H9 (cell line): ENCODE data around the gene F13A1. TPM values are rescaled to one million over a fixed set of nuclear protein-coding genes. Genes with fewer than 3 reads are reported as not detected.

Experiments
- DNase-seq: peaks from one replicate; pipeline ENCODE4 v3.0.0-alpha.2; 2017
- H2AFZ ChIP-seq: one replicate; pipeline ENCODE4 v1.6.1; 2013; ENCODE audit warnings: mild to moderate bottlenecking, low read length, control low read depth, moderate library complexity
- H2AK5ac ChIP-seq: 2 replicates; pipeline ENCODE4 v1.6.1; 2013; ENCODE audit warnings: low read length, control low read depth, mixed read lengths; ENCODE audit not compliant: insufficient read length
- H2BK120ac ChIP-seq: one replicate; pipeline ENCODE4 v1.6.1; 2013; ENCODE audit warnings: low read depth, mild to moderate bottlenecking, low read length, control low read depth, inconsistent platforms; ENCODE audit not compliant: poor library complexity, severe bottlenecking
- H2BK12ac ChIP-seq: 2 replicates; pipeline ENCODE4 v1.6.1; 2013; ENCODE audit warnings: low read length, control low read depth, mixed read lengths, low read depth; ENCODE audit not compliant: insufficient read length
- H2BK15ac ChIP-seq: 2 replicates; pipeline ENCODE4 v1.6.1; 2013; ENCODE audit warnings: low read depth, low read length, control low read depth
- H2BK20ac ChIP-seq: one replicate; pipeline ENCODE4 v1.6.1; 2013; ENCODE audit warnings: low read depth, mild to moderate bottlenecking, low read length, control low read depth, inconsistent platforms; ENCODE audit not compliant: poor library complexity, severe bottlenecking
- H2BK5ac ChIP-seq: 2 replicates; pipeline ENCODE4 v1.6.1; 2013; ENCODE audit warnings: low read length, control low read depth, mixed read lengths; ENCODE audit not compliant: insufficient read length
- H3K14ac ChIP-seq: 2 replicates; pipeline ENCODE4 v1.6.1; 2013; ENCODE audit warnings: low read length, control low read depth; ENCODE audit not compliant: insufficient read depth
- H3K18ac ChIP-seq: 2 replicates; pipeline ENCODE4 v1.6.1; 2013; ENCODE audit warnings: low read depth, mild to moderate bottlenecking, mixed read lengths, low read length, control low read depth; ENCODE audit not compliant: insufficient read length
- H3K23ac ChIP-seq: 2 replicates; pipeline ENCODE4 v1.6.1; 2013; ENCODE audit warnings: low read length, control low read depth, mixed read lengths, low read depth; ENCODE audit not compliant: insufficient read length
- H3K23me2 ChIP-seq: 2 replicates; pipeline ENCODE4 v1.6.1; 2013; ENCODE audit warnings: low read depth, mild to moderate bottlenecking, mixed read lengths, low read length, control low read depth; ENCODE audit not compliant: insufficient read length, poor library complexity, severe bottlenecking
- H3K27ac ChIP-seq: 2 replicates; pipeline ENCODE4 v1.5.1; 2013; ENCODE audit warnings: low read length, control low read depth, mixed read lengths, low read depth; ENCODE audit not compliant: insufficient read length
- H3K27me3 ChIP-seq: 2 replicates; pipeline ENCODE4 v1.6.1; 2013; ENCODE audit warnings: low read length, control low read depth, inconsistent platforms; ENCODE audit not compliant: insufficient read depth
- H3K4ac ChIP-seq: 2 replicates; pipeline ENCODE4 v1.6.1; 2013; ENCODE audit warnings: low read depth, mild to moderate bottlenecking, control low read depth, inconsistent platforms, low read length, moderate library complexity
- H3K4me1 ChIP-seq: 2 replicates; pipeline ENCODE4 v1.6.1; 2013; ENCODE audit warnings: low read length, control low read depth, inconsistent platforms; ENCODE audit not compliant: insufficient read depth
- H3K4me2 ChIP-seq: 2 replicates; pipeline ENCODE4 v1.6.1; 2013; ENCODE audit warnings: low read length, control low read depth, mixed read lengths; ENCODE audit not compliant: insufficient read length, insufficient read depth
- H3K56ac ChIP-seq: 2 replicates; pipeline ENCODE4 v1.6.1; 2013; ENCODE audit warnings: low read depth, mild to moderate bottlenecking, mixed read lengths, low read length, control low read depth; ENCODE audit not compliant: insufficient read length
- H3K79me1 ChIP-seq: 2 replicates; pipeline ENCODE4 v1.6.1; 2013; ENCODE audit warnings: low read depth, mild to moderate bottlenecking, moderate library complexity, low read length, control low read depth, inconsistent platforms; ENCODE audit not compliant: insufficient read depth, poor library complexity, severe bottlenecking
- H3K79me2 ChIP-seq: 2 replicates; pipeline ENCODE4 v1.6.1; 2013; ENCODE audit warnings: low read length, control low read depth, inconsistent platforms; ENCODE audit not compliant: insufficient read depth
- H3K9ac ChIP-seq: 2 replicates; pipeline ENCODE4 v1.6.1; 2013; ENCODE audit warnings: low read length, control low read depth, mixed read lengths; ENCODE audit not compliant: insufficient read length; ENCODE audit errors: extremely low read depth
- H3K9me3 ChIP-seq: one replicate; pipeline ENCODE4 v1.6.1; 2013; ENCODE audit warnings: low read depth, low read length, inconsistent platforms; ENCODE audit not compliant: control insufficient read depth
- H3T11ph ChIP-seq: one replicate; pipeline ENCODE4 v1.6.1; 2013; ENCODE audit warnings: mild to moderate bottlenecking, low read length, control low read depth, inconsistent platforms
- H4K20me1 ChIP-seq: one replicate; pipeline ENCODE4 v1.6.1; 2013; ENCODE audit not compliant: control insufficient read depth, insufficient read length, insufficient read depth
- H4K5ac ChIP-seq: 2 replicates; pipeline ENCODE4 v1.6.1; 2013; ENCODE audit warnings: low read depth, mild to moderate bottlenecking, mixed read lengths, low read length, control low read depth; ENCODE audit not compliant: insufficient read length
- H4K8ac ChIP-seq: replicated peaks from 2 replicates; pipeline ENCODE4 v1.6.1; 2013; ENCODE audit warnings: low read length, control low read depth, mixed read lengths, low read depth; ENCODE audit not compliant: insufficient read length
- H4K91ac ChIP-seq: 2 replicates; pipeline ENCODE4 v1.6.1; 2013; ENCODE audit warnings: low read depth, mild to moderate bottlenecking, moderate library complexity, mixed read lengths, low read length, control low read depth; ENCODE audit not compliant: insufficient read length
- H3K27ac Mint-ChIP-seq, 3 experiments: 2 replicates in 2 of 3; 3 replicates in 1 of 3; pipeline ENCODE4 v1.8.0; 2020 to 2021; ENCODE audit warnings: mixed read lengths in 3 of 3, mild to moderate bottlenecking in 1 of 3, moderate library complexity in 1 of 3
- H3K27me3 Mint-ChIP-seq: 2 replicates; pipeline ENCODE4 v1.8.0; 2021; ENCODE audit warnings: low read depth, mild to moderate bottlenecking, moderate library complexity, mixed read lengths
- H3K36me3 Mint-ChIP-seq, 3 experiments: 2 replicates in 2 of 3; 3 replicates in 1 of 3; pipeline ENCODE4 v1.8.0; 2020 to 2021; ENCODE audit warnings: low read depth in 3 of 3, mixed read lengths in 3 of 3; ENCODE audit not compliant: insufficient read depth in 1 of 3
- H3K4me1 Mint-ChIP-seq, 2 experiments: 2 replicates each; pipeline ENCODE4 v1.8.0; 2020; ENCODE audit warnings: mixed read lengths in 2 of 2
- H3K4me3 Mint-ChIP-seq, 2 experiments: 2 replicates in 1 of 2; 3 replicates in 1 of 2; pipeline ENCODE4 v1.8.0; 2020 to 2021; ENCODE audit warnings: mild to moderate bottlenecking in 2 of 2, mixed read lengths in 2 of 2, moderate library complexity in 1 of 2
- H3K9me3 Mint-ChIP-seq, 2 experiments: 2 replicates in 1 of 2; 3 replicates in 1 of 2; pipeline ENCODE4 v1.8.0; 2020; ENCODE audit warnings: mild to moderate bottlenecking in 2 of 2, mixed read lengths in 2 of 2, moderate library complexity in 1 of 2
- CTCF ChIP-seq: fragments of 200-600 bp; sonication (generic); conservative IDR thresholded peaks from 3 replicates; pipeline ENCODE4 v1.8.0; 2021; ENCODE audit warnings: antibody characterized with exemption, mild to moderate bottlenecking
- WGBS: extraction: QIAGEN DNeasy Blood & Tissue Kit; methylation state at CpG from one replicate; pipeline ENCODE4 v1.1.7; 2013; ENCODE audit warnings: missing lambda C conversion rate, low lambda C conversion rate, mixed read lengths; ENCODE audit not compliant: insufficient read length; ENCODE audit errors: extremely low coverage; 5-methylcytosine and 5-hydroxymethylcytosine counted together
- total RNA-seq: library from RNA; stranded (reverse); gene quantifications from 2 replicates; pipeline ENCODE4 v1.2.1, GENCODE V29; 2021

Gene F13A1
- total RNA-seq, 1 experiment from 2014 or later = 0.15 TPM

DNA sequence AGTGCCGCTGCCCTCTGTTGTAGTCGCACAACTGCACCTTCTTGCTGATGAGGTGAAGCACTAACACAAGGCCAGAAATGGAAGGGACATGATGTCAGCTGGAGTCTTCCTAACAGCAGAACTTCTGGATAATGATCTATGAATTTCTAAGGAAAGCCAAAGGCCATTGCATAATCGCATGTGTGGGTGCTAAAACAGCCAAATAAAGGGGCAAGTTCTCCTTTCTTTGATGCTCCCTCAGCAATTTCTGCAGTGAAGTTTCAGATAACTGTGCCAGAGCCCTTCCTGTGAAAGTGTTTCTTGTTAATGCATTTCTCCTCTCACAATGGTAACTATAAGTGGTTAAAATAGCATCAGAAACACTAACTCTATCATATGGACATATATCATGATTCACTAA, 8.0 kb upstream of the F13A1 start:
- H2AK5ac ChIP-seq = no peak overlapping the region
- no peak overlapping the region for H2AFZ ChIP-seq
- H2BK20ac ChIP-seq = no peak overlapping the region
- no peak overlapping the region for H2BK120ac ChIP-seq
- no peak overlapping the region for H3K56ac ChIP-seq
- Mint-ChIP-seq H3K9me3 (no peaks in the 10 kb centered on the region), H3K4me1 (no peaks in the 10 kb centered on the region), H3K4me3 (no peak overlapping the region), H3K27ac (no peak overlapping the region), H3K27me3 (peaks cover 9% of the 10 kb centered on the region), H3K36me3 (no peaks in the 10 kb centered on the region)
- H3K79me2 ChIP-seq = no peaks in the 10 kb centered on the region
- no CpG with 5 or more reads among the region's 3 CpGs for WGBS
- no peaks in the 10 kb centered on the region for H4K20me1 ChIP-seq
- H3K79me1 ChIP-seq = no peaks in the 10 kb centered on the region
- H2BK5ac ChIP-seq = no peak overlapping the region
- H3K23ac ChIP-seq = no peak overlapping the region
- no peak overlapping the region for H4K8ac ChIP-seq
- H2BK12ac ChIP-seq = no peak overlapping the region
- H3K4me1 ChIP-seq = no peaks in the 10 kb centered on the region
- no peak overlapping the region for H3K4me2 ChIP-seq
- no peak for TF ChIP-seq CTCF
- H3K23me2 ChIP-seq = no peaks in the 10 kb centered on the region
- H2BK15ac ChIP-seq = no peak overlapping the region
- H3K27ac ChIP-seq = no peak overlapping the region
- H3K18ac ChIP-seq = no peak overlapping the region
- H3K14ac ChIP-seq = no peak overlapping the region
- H3K9me3 ChIP-seq = no peaks in the 10 kb centered on the region
- no peak overlapping the region for H3T11ph ChIP-seq
- H4K91ac ChIP-seq = no peak overlapping the region
- DNase-seq = no peak
- no peak overlapping the region for H3K9ac ChIP-seq
- H3K27me3 ChIP-seq = no peaks in the 10 kb centered on the region
- H3K4ac ChIP-seq = no peak overlapping the region
- H4K5ac ChIP-seq = no peak overlapping the region
